ENCODE results near the gene FKBP4. TPM values are rescaled to one million over a fixed set of nuclear protein-coding genes. Genes with fewer than 3 reads are reported as not detected.
"Not testable (repeated sequence)": the region's sequence is repeated elsewhere in the genome, so short reads cannot be mapped to it uniquely, and the experiment has no call there.

FKBP4 gene
- total RNA-seq, 1 experiment from 2014 or later: 118 TPM

- Histone ChIP-seq H3K27me3 (replicated peaks; ENCODE audit: control insufficient read depth, insufficient read depth, low read length) (no peaks in the 10 kb centered on the region; the same call in 1 of the 2 replicates), H3K4me1 (no peaks in the 10 kb centered on the region), H3K4me3 (ENCODE audit: low read depth, low read length) (no peak overlapping the region), H3K9me3 (no peaks in the 10 kb centered on the region), H3K36me3 (ENCODE audit: control insufficient read depth, insufficient read depth, low read length) (no peaks in the 10 kb centered on the region)
- no peaks in the 10 kb centered on the region for H3K4me1 Mint-ChIP-seq (ENCODE audit: low read depth, unreplicated experiment)
- no peak overlapping the region for H3K4me3 Mint-ChIP-seq (ENCODE audit: unreplicated experiment)
- ChIA-PET POLR2A (no interaction called here), CTCF (no interaction called here)
- H3K27me3 Mint-ChIP-seq (ENCODE audit: insufficient read depth, unreplicated experiment): peaks cover 32% of the 10 kb centered on the region
- intact Hi-C loops (cut with micrococcal nuclease; ENCODE audit: unreplicated experiment): no loop called here
- no TSS peak for BruUV-seq (replicated peaks)
- no peak overlapping the region for H3K27ac Mint-ChIP-seq (ENCODE audit: unreplicated experiment)
- H3K9me3 Mint-ChIP-seq (ENCODE audit: unreplicated experiment): peaks cover 9% of the 10 kb centered on the region
- TF ChIP-seq CTCF (IDR thresholded peaks at IDR 0.05; ENCODE audit: insufficient read depth in 1 of 2, low read depth in 1 of 2, low read length in 1 of 2, severe bottlenecking in 1 of 2, unreplicated experiment in 1 of 2): no peak
- no peak for DNase-seq
- H3K36me3 Mint-ChIP-seq (ENCODE audit: insufficient read depth, unreplicated experiment): no peaks in the 10 kb centered on the region
These were observed 24.8 kb upstream of the FKBP4 start for GRCh38 chr12:2769866-2770533.

- H3K9me3 ChIP-seq; H3K4me1 Mint-ChIP-seq (ENCODE audit: low read depth, unreplicated experiment); CTCF ChIA-PET; intact Hi-C loops (cut with micrococcal nuclease; ENCODE audit: unreplicated experiment); H3K9me3 Mint-ChIP-seq (ENCODE audit: unreplicated experiment); DNase-seq; BruUV-seq (replicated peaks); POLR2A ChIA-PET; H3K27me3 ChIP-seq (replicated peaks; ENCODE audit: control insufficient read depth, insufficient read depth, low read length); H3K4me3 Mint-ChIP-seq (ENCODE audit: unreplicated experiment); H3K36me3 ChIP-seq (ENCODE audit: control insufficient read depth, insufficient read depth, low read length); H3K27ac Mint-ChIP-seq (ENCODE audit: unreplicated experiment); H3K4me1 ChIP-seq; H3K4me3 ChIP-seq (ENCODE audit: low read depth, low read length); H3K36me3 Mint-ChIP-seq (ENCODE audit: insufficient read depth, unreplicated experiment): not testable (repeated sequence)
- peaks cover 30% of the 10 kb centered on the region for H3K27me3 Mint-ChIP-seq (ENCODE audit: insufficient read depth, unreplicated experiment)
These were observed 24.2 kb upstream of the FKBP4 start for GRCh38 chr12:2770544-2770943.

DNA sequence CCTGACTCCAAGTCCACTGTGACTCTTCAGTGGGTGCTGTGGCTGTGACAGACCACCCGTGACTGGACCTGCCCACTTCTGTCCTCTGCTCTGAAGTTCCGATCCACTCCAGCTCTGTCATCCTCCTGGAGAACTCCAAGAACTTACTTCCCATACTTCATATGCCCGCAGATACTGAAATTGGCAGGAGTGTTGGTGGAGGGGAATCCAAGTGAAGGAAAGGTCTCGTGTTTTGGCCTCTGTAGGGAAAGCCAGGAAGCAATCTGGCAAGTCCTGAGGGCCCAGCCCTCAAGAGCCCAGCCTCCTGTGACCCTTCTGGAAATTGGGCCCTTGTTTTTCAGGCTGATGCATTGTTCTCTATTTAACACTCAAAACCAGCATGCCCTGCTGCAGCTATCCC lies 22.4 kb upstream of the FKBP4 start:
- H3K4me1 ChIP-seq: no peaks in the 10 kb centered on the region
- H3K36me3 ChIP-seq (ENCODE audit: control insufficient read depth, insufficient read depth, low read length): no peaks in the 10 kb centered on the region
- intact Hi-C loops (cut with micrococcal nuclease; ENCODE audit: unreplicated experiment): no loop called here
- no peaks in the 10 kb centered on the region for H3K36me3 Mint-ChIP-seq (ENCODE audit: insufficient read depth, unreplicated experiment)
- BruUV-seq (replicated peaks): no TSS peak
- H3K27ac Mint-ChIP-seq (ENCODE audit: unreplicated experiment): no peak overlapping the region
- no peak overlapping the region for H3K4me3 Mint-ChIP-seq (ENCODE audit: unreplicated experiment)
- no peak for TF ChIP-seq CTCF (IDR thresholded peaks at IDR 0.05; ENCODE audit: insufficient read depth in 1 of 2, low read depth in 1 of 2, low read length in 1 of 2, severe bottlenecking in 1 of 2, unreplicated experiment in 1 of 2)
- no peak overlapping the region for H3K4me3 ChIP-seq (ENCODE audit: low read depth, low read length)
- H3K9me3 ChIP-seq: no peaks in the 10 kb centered on the region
- H3K4me1 Mint-ChIP-seq (ENCODE audit: low read depth, unreplicated experiment): no peaks in the 10 kb centered on the region
- H3K9me3 Mint-ChIP-seq (ENCODE audit: unreplicated experiment): peaks cover 9% of the 10 kb centered on the region
- POLR2A ChIA-PET: no interaction called here
- H3K27me3 Mint-ChIP-seq (ENCODE audit: insufficient read depth, unreplicated experiment): peaks cover 29% of the 10 kb centered on the region
- H3K27me3 ChIP-seq (replicated peaks; ENCODE audit: control insufficient read depth, insufficient read depth, low read length): no peaks in the 10 kb centered on the region; the same call in 1 of the 2 replicates
- DNase-seq: no peak
- CTCF ChIA-PET: no interaction called here
